HG02623 (cell line): Measurements from ENCODE around the gene IDI1.

ENCODE experiments used
- ATAC-seq: cut with Tn5 transposase; IDR thresholded peaks from one replicate; pipeline ENCODE4 v1.9.1; 2021; ENCODE audit warnings: moderate library complexity; ENCODE audit not compliant: unreplicated experiment

Gene IDI1

GRCh38 chr10:996031-996430 lies 52.9 kb downstream of the IDI1 start:
- ATAC-seq, result no peak

DNA sequence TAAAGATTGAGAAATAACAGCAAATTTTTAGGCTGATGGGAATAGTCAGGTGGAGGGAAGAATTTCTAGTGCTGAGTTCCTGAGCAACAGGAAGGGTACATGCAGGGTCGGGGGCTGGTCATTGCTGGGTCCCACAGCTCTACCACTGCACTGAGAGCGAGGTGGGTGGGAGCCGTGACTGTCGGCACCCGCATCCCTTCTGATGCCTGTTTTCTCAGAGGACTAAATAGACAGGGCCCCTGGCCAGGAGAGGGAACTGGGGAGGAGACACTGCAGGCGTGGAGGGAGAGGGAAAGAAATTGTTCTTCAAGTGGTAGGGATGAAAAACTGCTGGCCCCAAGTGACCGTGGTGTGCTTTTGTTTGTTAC lies 53.4 kb downstream of the IDI1 start:
- ATAC-seq, result no peak

GRCh38 chr10:994836-995558 lies 53.9 kb downstream of the IDI1 start:
- no peak for ATAC-seq

DNA sequence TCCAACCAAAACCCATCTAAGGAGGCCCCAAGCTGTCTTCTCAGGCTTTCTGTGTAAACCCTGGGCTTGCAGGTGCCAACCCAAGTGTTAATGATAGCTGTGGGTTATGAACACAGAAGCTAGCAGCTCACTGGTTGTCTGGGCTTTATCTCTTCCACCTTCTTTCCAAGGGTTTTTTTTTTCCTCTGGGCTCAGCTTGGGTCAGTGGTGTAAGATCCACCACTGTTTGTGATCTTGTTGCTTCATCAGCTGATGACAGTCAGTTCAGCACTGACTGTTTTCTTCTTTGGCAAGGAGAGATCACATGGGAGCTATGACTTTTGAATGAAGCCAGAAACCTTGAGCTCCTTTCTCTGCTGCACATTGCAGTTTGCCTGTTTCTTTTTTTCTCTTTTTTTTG lies 56.0 kb downstream of the IDI1 start:
- no peak for ATAC-seq

GRCh38 chr10:992467-992866 lies 56.5 kb downstream of the IDI1 start:
- ATAC-seq, result no peak

DNA sequence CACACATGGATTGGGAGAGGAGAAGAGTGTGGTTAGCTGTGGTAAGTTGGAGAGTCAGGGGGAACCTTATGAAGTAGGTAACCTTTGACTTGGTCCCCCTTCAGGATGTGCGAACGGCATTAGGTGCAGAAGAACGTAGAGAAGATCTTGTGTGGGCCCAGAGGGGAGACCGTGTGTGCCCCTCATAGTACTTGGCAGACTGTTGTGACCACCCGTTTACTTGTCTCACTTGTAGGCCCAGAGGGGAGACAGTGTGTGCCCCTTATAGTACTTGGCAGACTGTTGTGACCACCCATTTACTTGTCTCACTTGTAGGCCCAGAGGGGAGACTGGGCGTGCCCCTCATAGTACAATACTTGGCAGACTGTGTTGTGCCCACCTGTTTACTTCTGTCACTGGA lies 58.1 kb downstream of the IDI1 start:
- no peak for ATAC-seq
